ENCODE measurements around the gene DNALI1.
"Not testable (repeated sequence)": the region's sequence is repeated elsewhere in the genome, so short reads cannot be mapped to it uniquely, and the experiment has no call there.

DNALI1 gene

GRCh38 chr1:37556712-37557196 lies at the start of gene DNALI1:
Gene DNALI1, plus strand, starts transcription at chr1:37556940. Its CDS starts 55 bp downstream, at chr1:37556995.
- DNase-seq, result no peak

GRCh38 chr1:37509181-37509580 lies 47.6 kb upstream of the DNALI1 start:
- no peak for DNase-seq

GRCh38 chr1:37513795-37514349 lies 42.9 kb upstream of the DNALI1 start:
- peak in 2 of 4 experiments; percentile 26 to 30 for DNase-seq

- peak; percentile 58 to 78 (median 70) for DNase-seq
Observed at GRCh38 chr1:37514350-37515184, 42.2 kb upstream of the DNALI1 start, which contains the start of gene MEAF6. Gene MEAF6, minus strand, starts transcription at chr1:37514766. Its CDS starts 20 bp downstream, at chr1:37514746.

- DNase-seq, result no peak
Observed at GRCh38 chr1:37515185-37516034, 41.3 kb upstream of the DNALI1 start.

- DNase-seq, result no peak
Observed at GRCh38 chr1:37517569-37517968, 39.2 kb upstream of the DNALI1 start.

- DNase-seq, result not testable (repeated sequence)
Observed at GRCh38 chr1:37518241-37518640, 38.5 kb upstream of the DNALI1 start.

GRCh38 chr1:37518929-37519328 lies 37.8 kb upstream of the DNALI1 start:
- peak in 1 of 4 experiments; percentile 15 for DNase-seq

GRCh38 chr1:37519613-37520012 lies 37.1 kb upstream of the DNALI1 start:
- DNase-seq, result no peak

GRCh38 chr1:37529888-37530287 lies 26.9 kb upstream of the DNALI1 start:
- not testable (repeated sequence) for DNase-seq

- not testable (repeated sequence) for DNase-seq
Observed at GRCh38 chr1:37532418-37533156, 24.2 kb upstream of the DNALI1 start.

- DNase-seq, result no peak
Observed at GRCh38 chr1:37533317-37534093, 23.2 kb upstream of the DNALI1 start.

GRCh38 chr1:37537378-37537777 lies 19.4 kb upstream of the DNALI1 start:
- no peak for DNase-seq

GRCh38 chr1:37539154-37539553 lies 17.6 kb upstream of the DNALI1 start:
- not testable (repeated sequence) for DNase-seq

GRCh38 chr1:37540036-37540785 lies 16.5 kb upstream of the DNALI1 start:
- DNase-seq, result no peak

- no peak for DNase-seq
Observed at GRCh38 chr1:37544530-37544929, 12.2 kb upstream of the DNALI1 start.

- no peak for DNase-seq
Observed at GRCh38 chr1:37545019-37545418, 11.7 kb upstream of the DNALI1 start.

- no peak for DNase-seq
Observed at GRCh38 chr1:37549341-37549740, 7.4 kb upstream of the DNALI1 start.

- no peak for DNase-seq
Observed at GRCh38 chr1:37553598-37553926, 3.2 kb upstream of the DNALI1 start.

GRCh38 chr1:37553927-37554808 lies 2.6 kb upstream of the DNALI1 start, which contains the start of gene SNIP1:
Gene SNIP1, minus strand, starts transcription at chr1:37554293. Its CDS starts 64 bp downstream, at chr1:37554229.
- peak; percentile 68 to 85 (median 80) for DNase-seq

Measured in activated CD4-positive, CD25-positive, alpha-beta regulatory T cell (primary cell).